ENCODE results near the gene AKNA.
A peak's percentile ranks its signal among the peaks of the same experiment; 100 is the strongest.

The AKNA gene

GRCh38 chr9:114385397-114386181 lies 2.2 kb downstream of the AKNA start:
- H3K27ac ChIP-seq: peak overlapping the region; percentile 87 to 94

GRCh38 chr9:114384836-114385396 lies 2.9 kb downstream of the AKNA start:
- Histone ChIP-seq H3K27ac (peak overlapping the region; percentile 87 to 94), H3K4me3 (no peak overlapping the region)
- DNase-seq (ENCODE audit: low spot score): no peak
- no peak for TF ChIP-seq CTCF (IDR thresholded peaks at IDR 0.05)

More at GRCh38 chr9:114385397-114386181, 2.2 kb downstream of the AKNA start:
- peak; percentile 89 for DNase-seq (ENCODE audit: low spot score)
- peak overlapping the region; percentile 68 for H3K4me3 ChIP-seq
- TF ChIP-seq CTCF (IDR thresholded peaks at IDR 0.05): no peak

GRCh38 chr9:114384341-114384740 lies 3.4 kb downstream of the AKNA start:
- no peak overlapping the region for H3K4me3 ChIP-seq
- H3K27ac ChIP-seq: peak overlapping the region; percentile 87 to 94
- no peak for DNase-seq (ENCODE audit: low spot score)
- TF ChIP-seq CTCF (IDR thresholded peaks at IDR 0.05): no peak

- DNase-seq (ENCODE audit: low spot score): no peak
- Histone ChIP-seq H3K4me3 (peak overlapping the region; percentile 56), H3K27ac (peak overlapping the region; percentile 87 to 94)
These were observed 4.1 kb downstream of the AKNA start for GRCh38 chr9:114383521-114384231.

GRCh38 chr9:114382699-114383520 lies 4.9 kb downstream of the AKNA start:
- peak overlapping the region; percentile 56 for H3K4me3 ChIP-seq
- peak overlapping the region; percentile 87 to 94 for H3K27ac ChIP-seq
- no peak for TF ChIP-seq CTCF (IDR thresholded peaks at IDR 0.05)
- DNase-seq (ENCODE audit: low spot score): no peak

More at GRCh38 chr9:114383521-114384231, 4.1 kb downstream of the AKNA start:
- TF ChIP-seq CTCF (IDR thresholded peaks at IDR 0.05): no peak

GRCh38 chr9:114378883-114379282 lies 8.9 kb downstream of the AKNA start:
- Histone ChIP-seq H3K4me3 (no peak overlapping the region), H3K27ac (no peak overlapping the region)
- no peak for TF ChIP-seq CTCF (IDR thresholded peaks at IDR 0.05)
- DNase-seq (ENCODE audit: low spot score): no peak

All from coronary artery (tissue), 2 donors.